Keratinocyte (primary cell): ENCODE measurements around the gene FAAH.

Experiments used
- EZH2 ChIP-seq: IDR thresholded peaks from one replicate; pipeline ENCODE4 v1.6.1; 2012; ENCODE audit warnings: inconsistent platforms, mild to moderate bottlenecking, low read length, moderate library complexity
- TF ChIP-seq, protein P1 (sequence below), 3 experiments: IDR thresholded peaks in 1 of 3; conservative IDR thresholded peaks in 1 of 3; optimal IDR thresholded peaks in 1 of 3; 2 replicates in 2 of 3; 3 replicates in 1 of 3; pipeline versions ENCODE3 to v1.5.1; 2011; ENCODE audit warnings: low read length in 3 of 3, mild to moderate bottlenecking in 3 of 3, moderate library complexity in 2 of 3, control low read depth in 1 of 3, inconsistent platforms in 1 of 3; ENCODE audit not compliant: insufficient read depth in 2 of 3; ENCODE audit errors: extremely low read depth in 1 of 3

GRCh38 chr1:46413596-46413985 lies 19.5 kb downstream of the FAAH start:
- TF ChIP-seq, protein P1, sequence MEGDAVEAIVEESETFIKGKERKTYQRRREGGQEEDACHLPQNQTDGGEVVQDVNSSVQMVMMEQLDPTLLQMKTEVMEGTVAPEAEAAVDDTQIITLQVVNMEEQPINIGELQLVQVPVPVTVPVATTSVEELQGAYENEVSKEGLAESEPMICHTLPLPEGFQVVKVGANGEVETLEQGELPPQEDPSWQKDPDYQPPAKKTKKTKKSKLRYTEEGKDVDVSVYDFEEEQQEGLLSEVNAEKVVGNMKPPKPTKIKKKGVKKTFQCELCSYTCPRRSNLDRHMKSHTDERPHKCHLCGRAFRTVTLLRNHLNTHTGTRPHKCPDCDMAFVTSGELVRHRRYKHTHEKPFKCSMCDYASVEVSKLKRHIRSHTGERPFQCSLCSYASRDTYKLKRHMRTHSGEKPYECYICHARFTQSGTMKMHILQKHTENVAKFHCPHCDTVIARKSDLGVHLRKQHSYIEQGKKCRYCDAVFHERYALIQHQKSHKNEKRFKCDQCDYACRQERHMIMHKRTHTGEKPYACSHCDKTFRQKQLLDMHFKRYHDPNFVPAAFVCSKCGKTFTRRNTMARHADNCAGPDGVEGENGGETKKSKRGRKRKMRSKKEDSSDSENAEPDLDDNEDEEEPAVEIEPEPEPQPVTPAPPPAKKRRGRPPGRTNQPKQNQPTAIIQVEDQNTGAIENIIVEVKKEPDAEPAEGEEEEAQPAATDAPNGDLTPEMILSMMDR (optimal IDR thresholded peaks at IDR 0.05 in 1 of 3, IDR thresholded peaks at IDR 0.05 in 1 of 3, conservative IDR thresholded peaks at IDR 0.05 in 1 of 3; ENCODE audit: extremely low read depth in 1 of 3, insufficient read depth in 2 of 3, low read length in 3 of 3): peak; percentile 9 to 33 (median 29)
- no peak for TF ChIP-seq EZH2
